Daoy (cell line): ENCODE results near the gene WNT3A. TPM values are rescaled to one million over a fixed set of nuclear protein-coding genes. Genes with fewer than 3 reads are reported as not detected.

ENCODE experiments used
- DNase-seq: peaks from one replicate; pipeline ENCODE4 v3.0.0-alpha.2; 2015; ENCODE audit warnings: low read depth
- total RNA-seq: library from RNA; depleted of rRNA; stranded (reverse); fragments of >200 nt; shearing (Covaris generic); gene quantifications from 2 replicates; pipeline ENCODE4 v1.2.3, GENCODE V29; 2014

Gene WNT3A
- total RNA-seq, 1 experiment from 2014 or later: not detected

DNA sequence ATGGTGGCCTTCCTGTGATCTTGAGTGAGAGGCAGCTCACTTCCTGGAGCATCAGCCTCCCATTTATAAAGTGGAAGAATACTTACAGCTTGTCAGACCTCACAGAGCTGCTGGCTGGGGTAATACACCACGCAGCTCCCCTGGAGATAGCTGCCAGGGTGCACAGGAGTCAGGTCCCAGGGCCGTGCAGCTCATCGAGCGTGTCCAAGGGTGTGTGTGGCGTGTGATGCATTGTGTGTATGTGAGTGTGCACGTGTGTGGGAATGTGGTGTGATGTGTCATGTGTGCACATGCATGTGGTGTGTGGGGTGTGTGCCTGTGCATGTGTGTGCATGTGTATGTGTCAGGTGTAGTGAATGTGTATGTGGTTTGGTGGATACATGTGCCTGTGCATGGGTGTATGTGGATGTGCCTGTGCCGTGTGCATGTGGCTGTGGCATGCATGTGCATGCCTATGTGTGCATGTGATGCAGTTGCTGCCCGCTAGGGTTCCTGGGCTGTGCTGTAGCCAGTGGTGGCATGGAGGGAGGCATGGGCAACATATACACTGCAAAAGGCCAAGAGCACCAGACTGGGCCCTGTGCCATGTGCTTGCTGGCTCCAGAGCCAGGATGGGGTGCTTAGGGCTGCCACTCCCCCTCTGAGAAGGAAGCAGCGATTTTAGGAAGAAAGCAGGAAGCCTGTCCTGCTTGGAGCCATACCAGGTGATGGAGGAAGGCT lies 24.6 kb downstream of the WNT3A start:
- DNase-seq: no peak

DNA sequence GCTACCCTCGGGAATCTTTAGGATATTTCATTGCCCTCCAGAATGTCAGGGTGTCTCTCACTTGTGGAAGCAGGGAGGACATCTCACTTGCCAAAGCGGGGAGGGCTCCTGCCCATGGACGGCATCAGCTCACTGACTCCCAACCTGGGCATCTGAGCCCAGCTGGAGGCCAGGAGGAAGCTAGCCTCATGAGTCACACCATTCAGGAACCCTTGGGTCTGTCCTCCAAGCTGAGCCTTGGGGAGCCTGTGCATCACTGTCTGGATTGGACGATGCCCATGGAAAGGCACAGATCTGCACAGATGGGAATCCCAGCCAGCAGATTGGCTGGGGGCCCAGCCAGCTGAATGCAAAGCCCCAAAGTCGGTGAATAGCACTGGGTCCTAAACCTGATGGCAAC lies 25.2 kb downstream of the WNT3A start:
- no peak for DNase-seq

DNA sequence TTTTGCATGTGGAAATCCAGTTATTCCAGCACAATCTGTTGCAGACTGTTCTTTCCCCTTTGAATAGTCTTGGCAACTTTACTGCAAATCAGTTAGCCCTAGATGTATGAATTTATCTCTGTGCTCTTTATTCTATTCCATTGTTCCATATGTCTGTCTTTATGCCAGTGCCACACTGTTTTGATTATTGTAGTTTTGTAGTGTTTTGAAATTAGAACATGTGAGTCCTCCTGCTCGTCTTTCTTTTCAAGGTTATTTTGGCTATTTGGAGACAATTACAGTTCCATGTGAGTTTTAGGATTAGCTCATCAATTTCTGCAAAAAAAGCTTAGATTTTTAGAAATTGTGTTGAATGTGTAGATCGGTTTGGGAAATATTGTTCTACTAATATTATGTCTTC lies 26.6 kb downstream of the WNT3A start:
- no peak for DNase-seq

DNA sequence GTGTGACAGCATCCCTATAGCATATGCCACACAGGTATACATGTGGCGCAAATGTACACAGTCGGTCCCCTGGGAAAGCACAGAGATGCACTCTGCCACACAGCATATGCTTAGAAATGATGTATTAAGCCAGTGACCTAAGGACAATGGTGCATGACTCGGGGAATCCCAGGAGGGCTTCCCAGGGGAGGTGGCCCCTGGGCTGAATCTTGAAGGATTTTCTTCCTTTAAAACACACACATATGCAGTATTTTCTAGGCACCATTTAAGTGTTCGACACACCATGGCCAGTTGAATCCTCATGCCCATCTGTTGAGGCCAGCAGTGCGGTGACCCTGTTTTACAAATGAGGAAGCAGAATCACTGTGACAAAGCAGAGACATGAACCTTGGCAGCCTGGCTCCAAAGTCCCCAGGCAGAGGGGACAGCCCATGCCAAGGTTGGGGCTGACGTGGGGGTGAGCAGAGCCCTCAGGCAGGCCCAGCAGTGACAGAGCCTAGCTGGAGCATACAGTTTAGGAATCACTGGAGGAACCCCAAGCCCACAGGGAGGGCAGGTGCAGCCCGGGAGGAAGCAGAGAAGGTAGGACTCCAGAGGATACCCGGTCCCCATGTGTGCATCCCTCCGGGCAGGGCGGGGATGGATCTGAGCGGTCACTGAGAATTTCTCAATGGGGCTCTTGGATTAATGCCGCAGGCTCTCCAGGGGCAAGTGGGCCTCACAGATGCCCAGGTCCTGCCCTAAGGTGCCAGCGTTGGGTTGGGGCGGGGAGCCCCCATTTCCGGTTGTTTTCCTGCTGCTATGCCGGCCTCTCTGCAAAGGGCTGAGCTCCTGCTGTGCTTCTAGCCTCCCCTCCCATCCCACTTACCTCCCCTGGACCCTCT lies 28.4 kb downstream of the WNT3A start:
- DNase-seq: no peak

DNA sequence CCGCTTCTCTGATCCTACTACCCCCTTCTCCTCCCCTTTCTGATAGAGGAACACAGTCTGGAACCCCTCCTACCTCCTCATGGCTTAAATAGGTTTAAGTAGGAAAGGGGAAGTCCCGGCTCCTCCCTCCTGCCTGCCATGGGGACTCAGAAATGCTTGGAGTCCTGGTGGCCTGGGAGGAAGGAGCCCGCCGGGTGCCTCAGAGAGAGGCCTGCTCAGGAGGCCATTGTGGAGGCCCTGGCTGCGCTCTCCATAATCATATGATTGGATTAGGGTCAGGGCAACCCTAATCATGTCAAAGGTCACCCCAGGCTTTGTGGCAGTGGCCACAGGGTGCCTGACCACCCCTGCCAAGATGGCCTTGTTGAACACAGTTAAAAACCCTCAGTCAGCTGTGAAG lies 29.0 kb downstream of the WNT3A start:
- no peak for DNase-seq

DNA sequence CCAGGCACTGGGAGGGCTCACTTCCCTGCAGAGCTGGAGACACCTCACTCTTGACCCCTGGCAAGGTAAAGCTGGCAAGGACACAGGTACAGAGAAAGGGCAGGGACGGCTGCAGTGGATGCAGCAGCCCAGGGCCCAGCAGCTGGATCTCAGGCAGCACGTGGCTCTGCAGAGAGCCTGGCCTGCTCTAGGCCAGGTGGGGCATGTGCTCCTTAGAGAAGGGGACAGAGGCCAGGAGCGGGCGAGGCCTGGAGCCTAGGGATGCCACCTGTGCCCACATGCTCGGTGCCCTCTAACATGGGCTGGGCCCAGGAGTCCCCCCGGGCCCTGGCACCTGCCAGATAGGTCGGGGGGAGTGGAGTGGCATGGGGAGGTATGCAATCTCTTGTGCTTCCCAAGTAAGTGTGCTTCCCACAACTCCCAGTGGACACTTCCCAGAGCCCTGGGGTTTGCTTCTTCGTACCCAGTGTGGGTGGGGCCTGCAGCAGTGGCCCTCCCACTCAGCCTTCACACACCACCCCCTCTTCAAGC lies 30.0 kb downstream of the WNT3A start:
- no peak for DNase-seq

DNA sequence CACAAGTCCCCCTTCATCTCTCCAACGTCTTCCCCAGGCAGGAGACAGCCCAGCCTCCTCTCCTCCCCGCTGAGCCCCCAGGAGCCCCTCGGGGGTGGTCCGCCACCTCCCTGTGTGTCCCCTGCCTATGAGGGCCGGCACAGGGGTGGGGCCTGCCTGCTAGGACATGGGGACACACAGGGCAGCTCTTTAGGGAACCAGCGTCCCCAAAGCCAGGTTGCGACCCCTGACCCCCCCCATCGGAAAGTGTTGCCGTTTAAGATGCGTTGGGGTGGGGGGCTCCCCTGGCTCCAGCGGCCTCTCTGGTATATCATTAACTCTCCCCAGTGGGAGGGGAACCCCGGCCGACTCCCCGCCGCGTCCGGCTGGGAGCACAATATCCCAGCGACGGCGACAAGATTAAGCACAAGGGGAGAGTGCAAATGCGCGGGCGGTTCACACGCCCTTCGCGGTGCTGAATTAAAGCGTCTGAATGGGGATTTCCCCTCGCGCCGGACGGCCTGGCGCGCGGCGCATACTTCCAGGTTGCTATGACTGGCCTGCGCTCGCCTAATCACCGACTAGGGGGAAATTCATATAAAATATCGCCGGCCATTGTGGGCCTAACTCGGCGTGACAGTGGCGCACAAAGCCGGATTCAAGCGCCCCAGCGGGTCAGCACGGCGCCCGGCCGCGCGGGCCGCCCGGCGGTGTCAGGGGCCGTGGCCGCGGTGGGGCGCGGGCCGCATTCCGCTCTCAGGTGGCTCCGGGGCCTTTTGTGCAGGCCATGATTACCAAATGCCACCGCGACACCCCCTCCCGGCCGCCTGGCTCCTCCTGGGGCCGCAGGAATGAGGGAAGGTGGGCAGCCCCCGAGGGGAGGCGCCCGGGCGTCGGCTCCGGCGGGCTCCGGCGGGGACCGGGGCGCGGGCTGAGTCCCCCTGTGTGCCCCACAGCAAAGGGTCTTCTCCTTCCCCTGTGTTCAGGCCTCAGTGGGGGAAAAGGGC lies 30.9 kb downstream of the WNT3A start:
- peak; percentile 61 for DNase-seq

DNA sequence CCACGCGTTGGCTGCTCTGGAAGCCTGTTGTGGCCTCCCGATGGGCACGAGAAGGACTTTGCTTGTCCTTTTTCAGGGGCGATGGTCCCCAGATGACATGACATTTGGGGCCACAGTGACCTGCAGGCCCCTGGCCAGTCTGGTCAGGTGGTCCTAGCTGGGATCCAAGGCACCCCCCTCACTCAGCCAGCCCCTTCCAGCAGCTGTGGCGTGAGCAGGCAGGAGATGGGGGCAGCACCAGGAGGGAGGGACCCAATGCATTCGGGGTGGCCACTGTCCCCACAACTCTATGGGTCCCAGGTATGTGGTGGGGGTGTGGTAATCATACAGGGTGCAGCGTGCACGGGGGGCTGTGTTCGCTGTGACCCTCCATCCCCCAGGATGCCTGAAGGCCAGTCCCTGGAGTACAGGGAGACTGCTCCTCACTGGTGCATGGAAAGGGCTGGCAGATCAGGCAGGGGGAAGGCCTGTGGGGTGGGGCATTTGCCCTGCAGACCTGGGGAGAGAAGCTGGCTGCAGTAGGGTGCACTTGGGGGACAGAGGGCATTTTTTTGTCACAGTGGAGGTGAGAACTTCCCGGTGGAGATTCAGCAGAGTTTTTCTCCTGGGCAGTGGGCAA lies 31.7 kb downstream of the WNT3A start:
- no peak for DNase-seq

DNA sequence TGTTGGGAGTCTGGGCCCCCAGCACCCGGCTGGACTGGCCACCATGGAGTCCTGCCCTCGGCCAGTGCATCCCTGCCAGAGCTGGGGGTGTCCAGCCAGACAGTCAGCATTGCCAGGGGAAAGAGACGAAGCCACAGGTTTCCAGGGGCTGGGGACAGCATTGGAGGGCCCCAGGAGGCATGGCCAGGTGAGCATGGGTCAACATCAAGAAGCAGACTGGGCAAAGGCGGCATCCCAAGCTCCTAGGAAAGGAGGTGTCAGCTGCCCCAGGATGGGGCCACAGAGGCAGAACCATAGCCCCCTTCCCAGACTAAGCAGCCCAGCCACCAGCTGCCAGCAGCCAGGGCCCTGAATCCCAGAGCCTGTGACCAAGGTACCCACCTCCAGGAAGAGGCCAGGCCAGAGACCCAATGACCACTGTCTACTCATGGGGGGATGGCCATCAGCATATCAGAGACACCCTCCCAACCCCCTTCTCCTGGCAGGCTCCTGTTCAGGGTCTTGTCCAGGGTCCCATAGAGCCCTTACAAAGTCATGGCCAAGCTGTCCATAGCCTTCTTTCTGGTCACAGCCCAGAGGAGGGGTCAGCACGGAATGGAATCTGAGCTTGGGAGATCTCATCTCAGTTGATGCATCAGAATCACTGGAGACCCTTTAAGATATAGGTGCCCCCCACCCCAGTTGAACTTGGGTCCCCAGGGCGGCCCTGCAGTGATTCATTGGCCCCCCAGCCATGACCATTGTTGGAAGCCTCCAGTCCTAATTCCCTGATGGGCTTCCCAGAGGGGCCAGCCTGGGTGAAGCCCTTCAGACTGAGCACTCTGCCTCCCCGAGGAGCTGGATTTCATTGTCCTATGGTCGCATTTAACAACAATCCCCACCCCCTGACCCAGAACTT lies 32.5 kb downstream of the WNT3A start:
- DNase-seq: no peak

DNA sequence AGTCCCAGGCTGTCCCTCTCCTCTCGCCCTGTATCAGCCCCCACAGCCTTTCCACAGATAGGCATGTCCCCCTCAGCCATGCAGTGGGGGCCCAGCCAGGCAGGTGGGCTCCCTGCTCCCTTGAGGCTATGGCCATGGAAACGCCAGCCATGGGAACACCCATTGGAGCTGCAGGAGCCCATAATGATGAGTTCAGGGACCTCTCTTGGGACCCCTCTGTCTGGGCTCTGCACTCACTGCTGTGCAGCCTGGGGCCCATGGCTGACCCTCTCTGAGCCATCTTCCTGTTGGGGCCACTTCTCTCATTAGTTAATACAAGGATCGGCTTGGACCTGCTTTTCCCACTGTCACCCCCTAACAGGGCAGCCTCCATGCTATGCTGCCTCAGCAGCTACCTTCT lies 33.2 kb downstream of the WNT3A start:
- DNase-seq: no peak

DNA sequence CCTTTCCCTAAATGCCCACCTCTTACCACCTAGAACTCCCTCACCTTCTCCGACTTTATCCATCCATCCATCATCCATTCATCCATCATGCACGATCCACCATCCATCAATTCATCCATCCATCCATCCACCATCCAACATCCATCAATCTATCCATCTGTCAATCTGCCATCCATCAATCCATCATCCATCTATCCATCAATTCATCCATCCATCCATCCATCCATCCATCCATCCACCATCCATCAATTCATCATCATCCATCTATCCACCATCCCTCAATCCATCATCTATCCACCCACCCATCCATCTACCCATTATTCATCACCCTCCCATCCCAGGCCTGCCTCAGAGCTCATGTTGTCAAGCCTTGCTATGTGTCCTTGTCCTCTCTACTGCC lies 34.5 kb downstream of the WNT3A start:
- DNase-seq: no peak

DNA sequence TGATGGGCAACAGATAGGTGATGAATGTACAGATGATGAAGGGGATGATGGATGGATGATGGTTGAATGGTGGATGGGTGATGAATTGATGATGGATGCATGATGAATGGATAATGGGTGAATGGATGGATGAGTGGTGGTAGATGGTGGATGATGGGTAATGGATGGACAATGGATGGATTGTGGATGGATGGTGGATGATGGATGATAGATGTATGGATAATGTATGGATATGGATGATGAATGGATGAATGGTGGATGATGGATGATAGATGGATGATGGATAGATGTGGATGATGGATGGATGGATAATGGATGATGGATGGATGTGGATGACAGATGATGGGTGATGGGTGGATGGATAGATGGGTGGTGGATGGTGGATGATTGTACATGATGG lies 35.7 kb downstream of the WNT3A start:
- no peak for DNase-seq

DNA sequence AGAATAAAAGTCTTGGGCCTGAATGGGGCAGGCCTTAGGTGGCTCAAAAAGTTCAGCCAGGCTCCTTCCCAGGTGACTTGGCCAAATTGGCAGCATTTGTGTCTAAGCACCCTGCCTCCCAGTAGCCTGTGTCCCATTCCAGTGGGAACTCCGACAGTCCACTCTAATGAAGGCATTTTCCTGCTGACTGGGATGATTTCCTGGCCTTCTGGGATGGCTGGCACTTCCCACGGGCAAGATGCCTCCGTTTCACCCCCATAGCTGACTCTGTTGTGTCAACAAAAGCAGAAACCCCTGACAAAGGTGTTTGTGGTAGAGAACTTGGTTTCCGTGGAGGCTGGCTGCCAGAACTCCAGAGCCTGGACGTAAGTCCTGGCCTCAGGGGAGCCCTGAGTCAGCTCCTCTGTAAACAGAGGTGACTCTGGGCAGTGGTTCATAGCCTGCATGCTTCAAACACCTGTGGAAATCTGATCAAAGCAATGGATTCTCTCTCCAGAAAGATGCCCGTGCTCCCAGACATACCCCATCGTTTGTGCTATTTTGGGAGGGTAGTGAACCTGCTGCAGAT lies 36.6 kb downstream of the WNT3A start:
- DNase-seq: peak; percentile 65

DNA sequence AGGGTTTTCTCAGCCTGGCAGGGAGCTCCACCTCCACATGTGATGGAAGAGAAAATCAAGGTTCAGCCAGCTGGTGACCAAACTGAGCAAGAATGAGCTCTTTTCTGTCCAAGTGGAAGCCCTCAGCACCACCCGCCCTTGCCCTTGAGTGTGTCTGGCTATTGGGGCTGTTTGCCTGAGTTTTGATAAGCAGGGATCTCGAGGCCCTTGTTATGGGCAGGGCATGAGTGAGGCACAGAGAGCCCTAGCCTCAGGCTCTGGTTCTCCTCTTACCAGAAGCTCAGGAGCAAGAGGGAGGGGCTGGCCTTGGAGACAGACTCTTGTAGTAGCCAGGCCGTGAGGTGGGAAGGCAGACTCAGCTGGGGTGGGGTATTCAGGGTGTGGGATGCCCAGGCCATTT lies 38.2 kb downstream of the WNT3A start:
- no peak for DNase-seq

DNA sequence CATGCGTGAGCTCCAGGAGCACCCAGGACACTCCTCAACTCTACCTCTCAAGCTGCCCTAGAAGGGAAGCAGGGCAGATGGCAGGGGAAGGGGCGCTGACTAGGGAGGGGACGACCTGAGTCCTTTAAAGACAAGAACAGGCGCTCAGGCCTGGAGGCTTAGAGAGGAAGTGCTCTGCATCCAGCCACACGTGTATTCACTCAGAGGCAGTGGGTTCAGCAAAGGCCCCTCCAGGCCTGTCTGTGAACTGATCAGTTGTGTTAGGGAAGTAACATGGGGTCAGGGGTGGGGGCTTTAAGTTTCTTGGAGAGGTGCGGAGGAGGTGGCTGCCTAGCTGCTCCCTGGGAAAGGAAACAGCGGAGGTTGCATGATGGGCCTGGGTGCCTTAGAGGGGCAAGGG lies 38.6 kb downstream of the WNT3A start:
- no peak for DNase-seq

DNA sequence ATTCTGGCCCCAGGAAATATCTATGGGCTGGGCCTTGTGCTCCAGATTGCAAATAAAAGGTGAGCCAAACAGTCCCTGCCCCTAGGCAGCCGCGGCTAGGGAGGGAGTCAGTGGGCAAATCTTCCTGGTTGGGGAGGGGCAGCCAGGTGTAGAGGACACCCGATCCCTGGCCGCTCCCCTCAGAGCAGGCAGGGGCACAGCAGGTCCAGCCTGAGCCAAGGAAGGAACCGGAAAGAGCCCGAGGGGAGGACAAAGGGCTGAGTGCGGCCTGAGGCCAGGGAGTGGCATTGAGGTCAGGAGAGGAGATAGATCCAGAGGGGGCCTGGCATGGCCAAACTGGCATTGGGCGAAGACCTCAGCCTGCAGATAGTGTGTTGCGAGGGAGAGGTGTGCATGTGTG lies 39.1 kb downstream of the WNT3A start:
- DNase-seq: no peak

DNA sequence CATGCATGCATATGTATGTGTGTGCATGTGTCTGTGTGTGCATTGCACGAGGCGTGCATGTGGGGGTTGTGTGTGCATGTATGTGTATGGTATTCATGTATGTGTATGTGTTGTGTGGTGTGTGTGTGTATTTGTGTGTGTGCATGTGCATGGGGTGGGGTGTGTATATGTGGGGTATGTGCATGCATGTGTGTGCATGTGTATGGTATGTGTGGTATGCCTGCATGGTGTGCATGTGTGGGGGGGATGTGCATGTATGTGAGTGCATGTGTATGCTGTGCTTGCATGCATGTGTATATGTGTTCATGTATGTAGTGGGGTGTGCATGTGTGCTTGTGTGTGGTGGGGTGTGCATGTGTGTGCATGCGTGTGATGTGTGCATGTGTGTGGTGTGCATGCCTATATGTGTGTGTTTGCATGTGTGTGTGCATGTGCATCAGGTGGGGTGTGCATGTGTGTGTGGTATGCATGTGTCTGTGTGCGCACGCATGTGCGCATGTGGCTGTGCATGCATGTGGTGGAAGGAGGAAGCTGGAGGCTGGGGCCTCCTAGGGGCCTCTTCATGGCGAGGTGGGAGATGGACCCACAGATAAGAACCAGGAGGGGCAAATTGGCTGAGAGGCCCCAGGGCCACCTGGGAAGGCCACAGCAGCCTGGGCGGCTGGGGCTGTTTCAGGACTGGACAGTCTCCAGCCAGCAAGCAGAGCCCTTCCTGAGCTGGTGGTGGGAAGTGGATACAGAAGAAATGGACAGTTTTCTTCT lies 39.8 kb downstream of the WNT3A start:
- DNase-seq: no peak

DNA sequence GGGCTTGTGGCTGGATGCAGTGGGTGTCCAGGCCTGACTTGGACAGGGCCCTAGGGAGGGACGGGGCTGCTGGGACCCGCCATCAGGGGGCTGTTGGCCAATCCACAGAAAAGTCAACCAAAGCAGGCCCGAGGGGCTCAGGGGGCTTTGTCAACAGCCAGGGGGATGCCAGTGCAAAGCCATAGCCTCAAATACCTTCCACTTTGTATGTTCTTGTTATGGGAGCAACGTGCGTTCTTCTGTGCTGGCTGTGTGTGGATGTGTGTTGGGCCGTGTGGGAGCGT lies 40.3 kb downstream of the WNT3A start:
- no peak for DNase-seq

DNA sequence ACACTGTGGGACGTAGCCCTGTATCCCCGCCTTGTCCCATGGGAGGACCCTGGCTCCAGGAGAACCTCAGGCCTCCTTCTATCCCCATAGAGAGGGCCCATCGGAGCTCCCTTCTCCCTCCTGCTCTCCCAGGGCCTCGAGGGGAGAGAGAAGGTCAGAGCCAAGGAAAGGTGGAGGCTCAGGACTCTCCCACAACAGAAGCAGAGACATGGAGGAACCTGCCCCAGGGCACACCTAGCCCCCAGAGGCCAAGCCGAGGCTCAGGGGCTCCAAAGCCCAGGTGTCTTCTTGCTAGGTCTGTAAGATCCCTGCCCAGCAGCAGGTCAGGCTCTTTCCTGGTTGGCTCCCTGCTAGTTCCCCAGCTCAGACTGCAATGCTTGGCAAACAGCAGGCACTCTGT lies 41.3 kb downstream of the WNT3A start:
- DNase-seq: no peak
